Transverse colon (tissue), 4 donors: Measurements from ENCODE around the gene PALM3.

ENCODE experiments used
- EP300 ChIP-seq: sonication (generic); formaldehyde crosslinking; IDR thresholded peaks from one replicate; pipeline ENCODE4 v1.6.1; 2017; ENCODE audit warnings: antibody characterized with exemption, low read depth
- POLR2A ChIP-seq: fragments of 450-650 bp; IDR thresholded peaks from one replicate; pipeline ENCODE4 v1.6.1; 2016; ENCODE audit warnings: antibody characterized with exemption, mild to moderate bottlenecking, moderate library complexity
- POLR2AphosphoS5 ChIP-seq, 3 donors: sonication (generic); formaldehyde crosslinking; IDR thresholded peaks; one replicate each; pipeline ENCODE4 v1.6.1; 2016; ENCODE audit warnings: antibody characterized with exemption in 3 of 3
- TF ChIP-seq, protein P1 (sequence below), 5 experiments: fragments of 200-600 bp in 3 of 5; fragments of 450-650 bp in 2 of 5; sonication (generic) in 3 of 5; IDR thresholded peaks; 1 replicate in 2 of 5; 2 replicates in 3 of 5; pipeline ENCODE4 v1.5.1; 2016 to 2017; ENCODE audit warnings: antibody characterized with exemption in 5 of 5, inconsistent platforms in 3 of 5, mild to moderate bottlenecking in 2 of 5, moderate library complexity in 1 of 5

DNA sequence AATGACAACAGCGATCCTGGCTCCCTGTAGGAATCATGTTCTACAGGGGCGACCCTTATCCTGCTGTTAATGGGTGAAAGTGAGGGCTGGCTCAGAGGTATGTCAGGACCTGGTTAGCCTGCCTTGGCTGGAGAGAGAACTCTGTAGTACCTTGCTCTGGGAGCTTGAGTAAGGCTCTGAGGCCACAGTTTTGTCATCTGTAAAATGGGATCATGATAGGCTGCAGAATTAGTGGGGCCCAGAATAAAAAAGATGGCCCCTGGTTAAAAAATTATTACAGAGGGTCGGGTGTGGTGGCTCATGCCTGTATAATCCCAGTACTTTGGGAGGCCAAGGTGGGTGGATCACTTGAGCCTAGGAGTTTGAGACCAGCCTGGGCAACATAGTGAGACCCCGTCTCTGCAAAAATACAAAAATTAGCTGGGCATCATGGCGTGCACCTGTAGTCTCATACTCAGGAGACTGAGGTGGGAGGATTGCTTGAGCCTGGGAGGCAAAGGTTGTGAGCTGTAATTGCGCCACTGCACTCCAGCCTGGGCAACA, 39.2 kb upstream of the PALM3 start:
- TF ChIP-seq, protein P1, sequence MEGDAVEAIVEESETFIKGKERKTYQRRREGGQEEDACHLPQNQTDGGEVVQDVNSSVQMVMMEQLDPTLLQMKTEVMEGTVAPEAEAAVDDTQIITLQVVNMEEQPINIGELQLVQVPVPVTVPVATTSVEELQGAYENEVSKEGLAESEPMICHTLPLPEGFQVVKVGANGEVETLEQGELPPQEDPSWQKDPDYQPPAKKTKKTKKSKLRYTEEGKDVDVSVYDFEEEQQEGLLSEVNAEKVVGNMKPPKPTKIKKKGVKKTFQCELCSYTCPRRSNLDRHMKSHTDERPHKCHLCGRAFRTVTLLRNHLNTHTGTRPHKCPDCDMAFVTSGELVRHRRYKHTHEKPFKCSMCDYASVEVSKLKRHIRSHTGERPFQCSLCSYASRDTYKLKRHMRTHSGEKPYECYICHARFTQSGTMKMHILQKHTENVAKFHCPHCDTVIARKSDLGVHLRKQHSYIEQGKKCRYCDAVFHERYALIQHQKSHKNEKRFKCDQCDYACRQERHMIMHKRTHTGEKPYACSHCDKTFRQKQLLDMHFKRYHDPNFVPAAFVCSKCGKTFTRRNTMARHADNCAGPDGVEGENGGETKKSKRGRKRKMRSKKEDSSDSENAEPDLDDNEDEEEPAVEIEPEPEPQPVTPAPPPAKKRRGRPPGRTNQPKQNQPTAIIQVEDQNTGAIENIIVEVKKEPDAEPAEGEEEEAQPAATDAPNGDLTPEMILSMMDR (IDR thresholded peaks at IDR 0.05), result no peak
- TF ChIP-seq POLR2AphosphoS5 (IDR thresholded peaks at IDR 0.05) (no peak), POLR2A (no peak), EP300 (no peak)
